ENCODE measurements around the gene SIGLEC7. TPM values are rescaled to one million over a fixed set of nuclear protein-coding genes. Genes with fewer than 3 reads are reported as not detected.

SIGLEC7 gene
- total RNA-seq, 2 donors from 2014 or later = 2.4 to 5.9 TPM

GRCh38 chr19:51181377-51181912, 39.3 kb downstream of the SIGLEC7 start:
- no peak overlapping the region for H3K27ac ChIP-seq
- no peak for ATAC-seq (ENCODE audit: insufficient number of reproducible peaks, low FRiP score, low read depth)
- H3K27me3 ChIP-seq (replicated peaks; ENCODE audit: insufficient read depth) = no peaks in the 10 kb centered on the region
- H3K9me3 ChIP-seq = no peaks in the 10 kb centered on the region
- DNase-seq (ENCODE audit: low spot score) = no peak
- no peaks in the 10 kb centered on the region for H3K4me1 ChIP-seq (ENCODE audit: control insufficient read depth in 1 of 2, low read depth in 2 of 2)
- H3K36me3 ChIP-seq = no peaks in the 10 kb centered on the region
- TF ChIP-seq, protein P1, sequence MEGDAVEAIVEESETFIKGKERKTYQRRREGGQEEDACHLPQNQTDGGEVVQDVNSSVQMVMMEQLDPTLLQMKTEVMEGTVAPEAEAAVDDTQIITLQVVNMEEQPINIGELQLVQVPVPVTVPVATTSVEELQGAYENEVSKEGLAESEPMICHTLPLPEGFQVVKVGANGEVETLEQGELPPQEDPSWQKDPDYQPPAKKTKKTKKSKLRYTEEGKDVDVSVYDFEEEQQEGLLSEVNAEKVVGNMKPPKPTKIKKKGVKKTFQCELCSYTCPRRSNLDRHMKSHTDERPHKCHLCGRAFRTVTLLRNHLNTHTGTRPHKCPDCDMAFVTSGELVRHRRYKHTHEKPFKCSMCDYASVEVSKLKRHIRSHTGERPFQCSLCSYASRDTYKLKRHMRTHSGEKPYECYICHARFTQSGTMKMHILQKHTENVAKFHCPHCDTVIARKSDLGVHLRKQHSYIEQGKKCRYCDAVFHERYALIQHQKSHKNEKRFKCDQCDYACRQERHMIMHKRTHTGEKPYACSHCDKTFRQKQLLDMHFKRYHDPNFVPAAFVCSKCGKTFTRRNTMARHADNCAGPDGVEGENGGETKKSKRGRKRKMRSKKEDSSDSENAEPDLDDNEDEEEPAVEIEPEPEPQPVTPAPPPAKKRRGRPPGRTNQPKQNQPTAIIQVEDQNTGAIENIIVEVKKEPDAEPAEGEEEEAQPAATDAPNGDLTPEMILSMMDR (IDR thresholded peaks at IDR 0.05) = no peak
- H3K4me3 ChIP-seq = no peak overlapping the region

DNA sequence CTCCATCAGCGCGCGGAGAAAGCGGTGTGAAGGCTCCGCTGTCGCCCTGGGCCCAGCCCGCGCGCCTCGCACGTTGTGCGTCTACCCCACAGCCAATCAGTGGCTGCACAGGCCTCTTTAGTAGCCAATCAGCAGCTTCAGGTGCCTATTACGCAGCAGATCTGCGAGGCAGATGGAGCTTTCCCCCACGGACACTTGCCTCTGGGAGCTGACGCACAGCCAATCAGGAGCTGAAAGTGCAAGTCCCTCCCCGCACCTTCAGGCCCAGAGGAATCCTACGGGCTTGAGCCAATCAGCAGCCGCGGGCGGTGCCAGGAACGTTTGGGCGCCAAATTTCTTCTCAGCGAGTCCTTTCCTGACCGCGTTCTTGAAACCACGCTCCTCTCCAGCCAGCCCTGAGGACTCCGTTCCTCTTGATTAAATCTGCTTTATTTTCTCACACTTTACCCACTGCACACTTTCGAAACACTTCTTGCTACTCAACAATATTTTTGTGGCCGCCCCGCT, 39.9 kb downstream of the SIGLEC7 start:
- TF ChIP-seq, protein P1 (IDR thresholded peaks at IDR 0.05) = no peak
- H3K36me3 ChIP-seq = no peaks in the 10 kb centered on the region
- no peaks in the 10 kb centered on the region for H3K27me3 ChIP-seq (replicated peaks; ENCODE audit: insufficient read depth)

DNA sequence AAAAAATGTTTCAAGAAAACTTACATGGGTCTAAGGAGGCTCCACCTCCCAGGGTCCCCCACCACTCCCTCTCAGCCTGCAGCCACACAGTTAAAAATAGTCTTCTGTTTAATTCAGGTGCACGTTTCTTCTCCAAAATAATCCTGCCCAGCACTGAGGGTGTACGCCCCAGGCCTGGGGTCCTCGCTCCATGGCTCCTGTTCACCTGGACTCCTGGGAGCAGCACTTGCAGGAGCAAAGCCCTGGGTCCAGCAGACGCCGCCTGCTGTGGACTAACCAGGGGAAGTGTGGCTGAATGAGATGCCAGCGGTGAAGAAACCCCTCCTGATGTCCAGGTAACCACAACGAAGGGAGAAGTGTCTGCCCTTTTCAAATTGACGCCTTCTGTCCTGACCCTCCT, 41.5 kb downstream of the SIGLEC7 start:
- H3K4me3 ChIP-seq = no peak overlapping the region
- TF ChIP-seq, protein P1 (IDR thresholded peaks at IDR 0.05) = no peak
- H3K27ac ChIP-seq = no peak overlapping the region
- no peak for DNase-seq (ENCODE audit: low spot score)
- H3K27me3 ChIP-seq (replicated peaks; ENCODE audit: insufficient read depth) = no peaks in the 10 kb centered on the region
- no peaks in the 10 kb centered on the region for H3K4me1 ChIP-seq (ENCODE audit: control insufficient read depth in 1 of 2, low read depth in 2 of 2)
- H3K36me3 ChIP-seq = no peaks in the 10 kb centered on the region
- H3K9me3 ChIP-seq = no peaks in the 10 kb centered on the region
- no peak for ATAC-seq (ENCODE audit: insufficient number of reproducible peaks, low FRiP score, low read depth)

More for the DNA sequence above, 39.9 kb downstream of the SIGLEC7 start:
- H3K4me3 ChIP-seq = no peak overlapping the region
- H3K9me3 ChIP-seq = no peaks in the 10 kb centered on the region
- H3K4me1 ChIP-seq (ENCODE audit: control insufficient read depth in 1 of 2, low read depth in 2 of 2) = no peaks in the 10 kb centered on the region
- ATAC-seq (ENCODE audit: insufficient number of reproducible peaks, low FRiP score, low read depth) = no peak
- DNase-seq (ENCODE audit: low spot score) = no peak
- H3K27ac ChIP-seq = no peak overlapping the region

DNA sequence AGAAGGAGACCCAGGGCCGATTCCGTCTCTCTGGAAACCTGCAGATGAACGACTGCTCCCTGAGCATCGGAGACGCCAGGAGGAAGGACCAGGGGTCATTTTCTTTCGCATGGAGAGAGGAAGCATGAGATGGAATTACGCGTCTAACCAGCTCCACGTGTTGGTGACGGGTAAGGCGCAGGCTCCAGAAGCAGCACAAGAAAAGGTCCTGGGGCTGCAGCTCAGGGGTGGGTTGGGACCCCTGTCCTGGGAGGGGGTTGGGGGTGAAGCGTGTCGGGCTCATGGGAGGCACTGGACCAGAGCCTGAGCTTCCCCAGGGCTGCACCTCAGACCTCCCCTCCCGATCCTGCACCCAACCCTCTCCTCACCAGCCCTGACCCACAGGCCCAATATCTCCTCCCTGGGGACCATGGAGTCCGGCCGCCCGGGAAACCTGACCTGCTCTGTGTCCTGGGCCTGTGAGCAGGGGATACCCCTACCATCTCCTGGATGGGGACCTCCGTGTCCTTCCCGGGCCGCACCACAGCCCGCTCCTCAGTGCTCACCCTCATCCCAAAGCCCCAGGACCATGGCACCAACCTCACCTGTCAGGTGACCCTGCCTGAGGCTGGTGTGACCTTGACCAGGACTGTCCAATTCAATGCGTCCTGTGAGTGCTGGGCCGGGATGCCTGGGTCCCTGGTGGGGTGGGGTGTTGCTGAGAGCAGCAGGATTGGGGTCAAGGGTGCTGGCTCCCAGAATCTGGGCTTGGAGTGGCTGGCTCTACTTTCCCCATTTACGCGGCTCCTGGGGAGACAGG, 43.2 kb downstream of the SIGLEC7 start:
- no peaks in the 10 kb centered on the region for H3K4me1 ChIP-seq (ENCODE audit: control insufficient read depth in 1 of 2, low read depth in 2 of 2)
- H3K4me3 ChIP-seq = no peak overlapping the region
- H3K27me3 ChIP-seq (replicated peaks; ENCODE audit: insufficient read depth) = no peaks in the 10 kb centered on the region
- H3K9me3 ChIP-seq = no peaks in the 10 kb centered on the region
- TF ChIP-seq, protein P1 (IDR thresholded peaks at IDR 0.05) = no peak
- no peak overlapping the region for H3K27ac ChIP-seq
- no peak for DNase-seq (ENCODE audit: low spot score)
- H3K36me3 ChIP-seq = no peaks in the 10 kb centered on the region
- no peak for ATAC-seq (ENCODE audit: insufficient number of reproducible peaks, low FRiP score, low read depth)

- ATAC-seq (ENCODE audit: insufficient number of reproducible peaks, low FRiP score, low read depth) (no peak), DNase-seq (ENCODE audit: low spot score) (no peak)
- no peaks in the 10 kb centered on the region for H3K36me3 ChIP-seq
- TF ChIP-seq, protein P1 (IDR thresholded peaks at IDR 0.05) = no peak
- no peaks in the 10 kb centered on the region for H3K9me3 ChIP-seq
- no peaks in the 10 kb centered on the region for H3K4me1 ChIP-seq (ENCODE audit: control insufficient read depth in 1 of 2, low read depth in 2 of 2)
- H3K4me3 ChIP-seq = no peak overlapping the region
- H3K27me3 ChIP-seq (replicated peaks; ENCODE audit: insufficient read depth) = no peaks in the 10 kb centered on the region
- H3K27ac ChIP-seq = no peak overlapping the region
These were observed 43.7 kb downstream of the SIGLEC7 start for GRCh38 chr19:51185868-51186215.

Data from thoracic aorta (tissue), 2 donors.